Activated CD8-positive, alpha-beta T cell treated with anti-CD3 and anti-CD28 coated beads for 36 hours (primary cell): Measurements from ENCODE around the gene GNG4. TPM values are rescaled to one million over a fixed set of nuclear protein-coding genes. Genes with fewer than 3 reads are reported as not detected.
"Not testable (repeated sequence)": the region's sequence is repeated elsewhere in the genome, so short reads cannot be mapped to it uniquely, and the experiment has no call there.

Experiments used
- ATAC-seq: fragments of 200-7000 bp; cut with Tn5 transposase; one replicate; pipeline ENCODE4 v1.10.0; 2021; ENCODE audit warnings: mild to moderate bottlenecking, moderate library complexity
- CTCF ChIA-PET: fragments of 350-600 bp; sonication (Branson Sonifier 250); formaldehyde crosslinking; loops from one replicate; lab custom pipeline; 2021; ENCODE audit warnings: antibody characterized with exemption; lab: Charles Lee
- POLR2A ChIA-PET: fragments of 350-600 bp; sonication (Branson Sonifier 250); formaldehyde crosslinking; loops from one replicate; lab custom pipeline; 2021; ENCODE audit warnings: antibody characterized with exemption; lab: Charles Lee
- DNase-seq: peaks from one replicate; pipeline ENCODE4 v3.0.0-alpha.2; 2020
- H3K27ac Mint-ChIP-seq: one replicate; pipeline ENCODE4 v1.8.0; 2021; ENCODE audit warnings: mild to moderate bottlenecking, mixed read lengths
- H3K27me3 Mint-ChIP-seq: one replicate; pipeline ENCODE4 v1.8.0; 2021; ENCODE audit warnings: mixed read lengths
- H3K36me3 Mint-ChIP-seq: one replicate; pipeline ENCODE4 v1.8.0; 2021; ENCODE audit warnings: low read depth, mixed read lengths
- H3K4me1 Mint-ChIP-seq: one replicate; pipeline ENCODE4 v1.8.0; 2021; ENCODE audit warnings: low read depth, mixed read lengths
- H3K4me3 Mint-ChIP-seq: one replicate; pipeline ENCODE4 v1.8.0; 2021; ENCODE audit warnings: mild to moderate bottlenecking, moderate library complexity, mixed read lengths
- H3K9me3 Mint-ChIP-seq: one replicate; pipeline ENCODE4 v1.8.0; 2021; ENCODE audit warnings: mixed read lengths
- intact Hi-C: fragments of 100-400 bp; cut with micrococcal nuclease; formaldehyde crosslinking; loops from one replicate; pipeline ENCODE4 v1.10.0; 2022
- total RNA-seq, 2 experiments: library from RNA; stranded (reverse); gene quantifications; one replicate each; pipeline ENCODE4 v1.2.3, GENCODE V29; 2021
- TF ChIP-seq, protein P1 (sequence below): fragments of 200-600 bp; IDR thresholded peaks from one replicate; pipeline ENCODE4 v1.8.0; 2022; ENCODE audit warnings: antibody characterized with exemption, mild to moderate bottlenecking

The GNG4 gene
- total RNA-seq, 2 experiments from 2014 or later: 2.2 to 2.3 TPM

DNA sequence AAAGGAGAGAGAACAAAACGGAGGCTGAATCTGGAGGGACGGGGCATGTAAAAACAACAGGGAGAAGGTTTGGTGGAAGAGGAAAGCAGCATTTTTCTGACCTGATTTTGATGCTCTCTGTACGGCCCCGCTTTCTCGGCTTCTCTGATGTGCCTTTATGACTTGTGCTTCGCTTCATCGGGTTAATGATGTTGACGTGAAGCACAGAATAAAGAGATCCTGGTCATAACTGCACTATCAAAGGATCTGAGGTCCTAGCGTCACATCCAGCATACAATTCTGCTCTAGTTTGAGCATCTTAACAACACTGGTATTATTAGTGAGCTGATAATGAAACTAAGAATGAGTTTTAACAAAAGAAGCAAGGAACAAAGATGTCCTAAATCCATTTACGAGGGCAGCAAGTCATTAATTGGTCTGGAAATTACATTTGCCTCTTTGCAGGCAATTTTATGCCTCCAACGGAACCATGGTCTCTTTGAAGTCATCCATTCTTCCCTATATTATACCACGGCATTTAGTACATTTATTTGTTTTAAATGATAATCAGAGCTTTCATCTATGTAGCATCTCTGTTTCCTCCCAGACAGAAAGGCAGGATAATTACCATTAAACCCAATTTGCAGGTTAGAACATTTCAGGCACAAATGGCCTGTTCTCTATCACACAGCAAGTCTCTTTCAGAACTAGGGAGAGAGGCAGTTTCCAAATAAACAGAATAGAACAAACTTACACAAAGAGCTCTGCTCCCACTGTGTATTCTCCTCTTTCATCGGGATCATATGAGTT is 100.0 kb downstream of the GNG4 start:
- no peaks in the 10 kb centered on the region for H3K4me1 Mint-ChIP-seq
- H3K27me3 Mint-ChIP-seq: peaks cover 7% of the 10 kb centered on the region
- ChIA-PET POLR2A (no interaction called here), CTCF (no interaction called here)
- H3K9me3 Mint-ChIP-seq: no peaks in the 10 kb centered on the region
- H3K36me3 Mint-ChIP-seq: no peaks in the 10 kb centered on the region
- H3K27ac Mint-ChIP-seq: no peak overlapping the region
- TF ChIP-seq, protein P1, sequence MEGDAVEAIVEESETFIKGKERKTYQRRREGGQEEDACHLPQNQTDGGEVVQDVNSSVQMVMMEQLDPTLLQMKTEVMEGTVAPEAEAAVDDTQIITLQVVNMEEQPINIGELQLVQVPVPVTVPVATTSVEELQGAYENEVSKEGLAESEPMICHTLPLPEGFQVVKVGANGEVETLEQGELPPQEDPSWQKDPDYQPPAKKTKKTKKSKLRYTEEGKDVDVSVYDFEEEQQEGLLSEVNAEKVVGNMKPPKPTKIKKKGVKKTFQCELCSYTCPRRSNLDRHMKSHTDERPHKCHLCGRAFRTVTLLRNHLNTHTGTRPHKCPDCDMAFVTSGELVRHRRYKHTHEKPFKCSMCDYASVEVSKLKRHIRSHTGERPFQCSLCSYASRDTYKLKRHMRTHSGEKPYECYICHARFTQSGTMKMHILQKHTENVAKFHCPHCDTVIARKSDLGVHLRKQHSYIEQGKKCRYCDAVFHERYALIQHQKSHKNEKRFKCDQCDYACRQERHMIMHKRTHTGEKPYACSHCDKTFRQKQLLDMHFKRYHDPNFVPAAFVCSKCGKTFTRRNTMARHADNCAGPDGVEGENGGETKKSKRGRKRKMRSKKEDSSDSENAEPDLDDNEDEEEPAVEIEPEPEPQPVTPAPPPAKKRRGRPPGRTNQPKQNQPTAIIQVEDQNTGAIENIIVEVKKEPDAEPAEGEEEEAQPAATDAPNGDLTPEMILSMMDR: no peak
- intact Hi-C loops: no loop called here
- no peak for ATAC-seq
- H3K4me3 Mint-ChIP-seq: no peak overlapping the region
- DNase-seq: no peak

DNA sequence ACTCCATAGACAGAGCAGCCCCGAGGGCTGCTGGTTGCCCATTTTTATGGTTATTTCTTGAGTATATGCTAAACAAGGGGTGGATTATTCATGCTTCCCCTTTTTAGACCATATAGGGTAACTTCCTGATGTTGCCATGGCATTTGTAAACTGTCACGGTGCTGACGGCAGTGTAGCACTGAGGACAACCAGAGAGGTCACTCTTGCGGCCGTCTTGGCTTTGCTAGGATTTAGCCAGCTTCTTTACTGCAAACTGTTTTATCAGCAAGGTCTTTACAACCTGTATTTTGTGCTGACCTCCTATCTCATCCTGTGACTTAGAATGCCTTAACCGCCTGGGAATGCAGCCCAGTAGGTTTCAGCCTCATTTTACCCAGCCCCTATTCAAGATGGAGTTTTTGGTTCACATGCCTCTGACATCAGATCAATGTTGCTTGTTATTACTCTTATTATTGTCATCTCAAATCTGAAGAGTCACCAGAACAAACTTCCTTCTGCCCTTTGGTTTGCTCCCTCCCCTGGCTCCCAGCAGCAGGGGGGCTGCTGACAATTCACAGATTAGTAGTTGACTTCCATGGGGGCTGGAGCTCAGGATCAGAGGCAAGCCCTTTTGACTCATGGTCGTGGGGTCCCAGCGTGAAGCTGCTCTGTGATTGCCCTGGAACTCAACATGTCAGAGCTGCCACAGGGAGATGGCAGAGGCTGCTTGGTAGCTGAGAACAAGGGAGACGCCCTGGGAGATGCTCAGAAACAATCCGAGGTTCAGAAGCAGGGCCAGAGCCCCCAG is 103.0 kb downstream of the GNG4 start:
- CTCF ChIA-PET: interaction anchor here (1.1 kb wide), 2 partner anchors 10 to 33 kb away, joined by 3 read pairs; no protein-coding TSS in a partner anchor

DNA sequence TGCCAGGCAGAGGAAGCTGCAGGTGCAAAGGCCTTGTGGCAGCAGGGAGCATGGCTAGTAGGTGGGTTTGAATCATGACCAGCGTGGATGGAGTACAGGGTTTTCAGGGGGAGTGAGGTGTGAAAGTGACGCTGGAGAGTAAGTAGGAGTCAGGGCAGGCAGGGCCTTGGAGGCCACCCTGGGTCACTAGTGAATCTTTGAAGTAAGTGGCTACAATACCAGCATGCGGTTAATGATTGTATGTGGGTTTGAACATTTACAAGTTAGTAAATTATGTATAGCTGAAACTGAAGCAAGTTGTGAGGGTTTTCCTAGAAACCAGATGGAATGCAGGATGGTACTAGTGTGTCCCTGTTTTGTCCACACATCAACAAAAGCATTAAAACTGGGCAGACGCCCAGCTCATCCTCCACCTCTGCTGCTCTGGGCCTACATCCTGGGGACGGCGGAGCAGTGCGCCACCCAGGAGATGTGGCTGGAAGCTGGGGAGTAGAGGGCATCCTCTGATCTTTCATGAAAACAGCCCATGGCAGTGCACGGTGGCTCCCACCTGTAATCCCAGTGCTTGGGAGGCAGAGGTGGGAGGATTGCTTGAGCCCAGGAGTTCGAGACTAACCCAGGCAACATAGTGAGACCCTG is 104.2 kb downstream of the GNG4 start:
- TF ChIP-seq, protein P1: no peak
- DNase-seq (no peak), ATAC-seq (no peak)
- POLR2A ChIA-PET: no interaction called here
- Mint-ChIP-seq H3K4me3 (no peak overlapping the region), H3K9me3 (no peaks in the 10 kb centered on the region), H3K4me1 (no peaks in the 10 kb centered on the region), H3K36me3 (no peaks in the 10 kb centered on the region), H3K27me3 (peaks cover 7% of the 10 kb centered on the region), H3K27ac (no peak overlapping the region)
- CTCF ChIA-PET: no interaction called here
- intact Hi-C loops: no loop called here

More for the DNA sequence above, 103.0 kb downstream of the GNG4 start:
- intact Hi-C loops, ATAC-seq, H3K4me1 Mint-ChIP-seq, H3K9me3 Mint-ChIP-seq, POLR2A ChIA-PET, H3K27me3 Mint-ChIP-seq, DNase-seq, H3K27ac Mint-ChIP-seq, H3K4me3 Mint-ChIP-seq, H3K36me3 Mint-ChIP-seq: not testable (repeated sequence)

DNA sequence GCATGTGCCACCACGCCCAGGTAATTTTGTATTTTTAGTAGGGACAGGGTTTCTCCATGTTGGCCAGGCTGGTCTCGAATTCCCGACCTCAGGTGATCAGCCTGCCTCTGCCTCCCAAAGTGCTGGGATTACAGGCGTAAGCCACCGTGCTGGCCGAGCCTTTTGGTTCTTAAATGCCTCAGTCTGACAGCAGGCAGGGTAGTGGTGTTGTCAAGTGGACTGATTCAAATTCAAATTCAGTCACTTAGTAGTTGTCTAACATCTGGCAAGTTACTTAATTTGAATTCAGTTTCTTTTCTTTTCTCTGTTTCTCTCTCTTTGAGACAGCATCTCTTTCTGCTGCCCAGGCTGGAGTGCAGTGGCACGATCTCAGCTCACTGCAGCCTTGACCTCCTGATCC is 106.7 kb downstream of the GNG4 start:
- H3K36me3 Mint-ChIP-seq, ATAC-seq, H3K4me1 Mint-ChIP-seq, H3K4me3 Mint-ChIP-seq, H3K27me3 Mint-ChIP-seq, H3K27ac Mint-ChIP-seq, CTCF ChIA-PET, DNase-seq, H3K9me3 Mint-ChIP-seq, POLR2A ChIA-PET, intact Hi-C loops: not testable (repeated sequence)

DNA sequence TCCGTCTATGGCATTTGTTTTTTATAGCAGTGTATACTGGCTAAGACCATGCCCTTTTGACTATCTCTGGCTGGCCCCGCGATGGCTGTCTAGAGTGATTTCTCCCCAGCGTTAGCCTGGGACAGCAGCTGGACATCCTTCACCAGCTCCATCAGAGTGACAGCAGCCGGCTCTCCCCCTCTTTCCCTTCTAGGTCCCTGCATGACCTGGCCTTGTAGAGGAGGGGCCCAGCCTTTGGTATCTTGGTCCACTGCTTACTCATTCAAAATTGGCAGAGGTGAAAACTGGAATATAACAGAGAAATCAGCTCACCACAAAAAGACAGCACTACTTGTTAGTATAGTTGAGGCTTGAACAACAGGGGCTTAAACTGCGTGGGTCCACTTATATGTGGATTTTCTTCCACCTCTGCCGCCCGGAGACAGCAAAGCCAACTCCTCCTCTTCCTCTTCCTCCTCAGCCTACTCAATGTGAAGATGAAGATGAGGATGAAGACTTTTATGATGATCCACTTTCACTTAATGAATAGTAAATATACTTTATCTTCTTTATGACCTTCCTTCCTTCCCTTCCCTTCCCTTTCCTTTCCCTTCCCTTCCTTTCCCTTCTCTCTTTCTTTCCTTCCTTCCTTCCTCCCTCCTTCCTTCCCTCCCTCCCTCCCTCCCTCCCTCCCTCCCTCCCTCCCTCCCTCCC is 116.0 kb downstream of the GNG4 start:
- H3K4me1 Mint-ChIP-seq: peaks cover 2% of the 10 kb centered on the region
- TF ChIP-seq, protein P1: no peak
- DNase-seq (no peak), ATAC-seq (no peak)
- H3K4me3 Mint-ChIP-seq: no peak overlapping the region
- intact Hi-C loops: no loop called here
- POLR2A ChIA-PET: interaction anchor here (1.6 kb wide), 1 partner anchor 16 kb away, joined by 3 read pairs; no protein-coding TSS in a partner anchor
- H3K36me3 Mint-ChIP-seq: no peaks in the 10 kb centered on the region
- H3K27ac Mint-ChIP-seq: no peak overlapping the region
- CTCF ChIA-PET: no interaction called here
- no peaks in the 10 kb centered on the region for H3K9me3 Mint-ChIP-seq
- peaks cover 3% of the 10 kb centered on the region for H3K27me3 Mint-ChIP-seq
